ENCODE results near the gene TECPR2.
"Not testable (repeated sequence)": the region's sequence is repeated elsewhere in the genome, so short reads cannot be mapped to it uniquely, and the experiment has no call there.

The TECPR2 gene

DNA sequence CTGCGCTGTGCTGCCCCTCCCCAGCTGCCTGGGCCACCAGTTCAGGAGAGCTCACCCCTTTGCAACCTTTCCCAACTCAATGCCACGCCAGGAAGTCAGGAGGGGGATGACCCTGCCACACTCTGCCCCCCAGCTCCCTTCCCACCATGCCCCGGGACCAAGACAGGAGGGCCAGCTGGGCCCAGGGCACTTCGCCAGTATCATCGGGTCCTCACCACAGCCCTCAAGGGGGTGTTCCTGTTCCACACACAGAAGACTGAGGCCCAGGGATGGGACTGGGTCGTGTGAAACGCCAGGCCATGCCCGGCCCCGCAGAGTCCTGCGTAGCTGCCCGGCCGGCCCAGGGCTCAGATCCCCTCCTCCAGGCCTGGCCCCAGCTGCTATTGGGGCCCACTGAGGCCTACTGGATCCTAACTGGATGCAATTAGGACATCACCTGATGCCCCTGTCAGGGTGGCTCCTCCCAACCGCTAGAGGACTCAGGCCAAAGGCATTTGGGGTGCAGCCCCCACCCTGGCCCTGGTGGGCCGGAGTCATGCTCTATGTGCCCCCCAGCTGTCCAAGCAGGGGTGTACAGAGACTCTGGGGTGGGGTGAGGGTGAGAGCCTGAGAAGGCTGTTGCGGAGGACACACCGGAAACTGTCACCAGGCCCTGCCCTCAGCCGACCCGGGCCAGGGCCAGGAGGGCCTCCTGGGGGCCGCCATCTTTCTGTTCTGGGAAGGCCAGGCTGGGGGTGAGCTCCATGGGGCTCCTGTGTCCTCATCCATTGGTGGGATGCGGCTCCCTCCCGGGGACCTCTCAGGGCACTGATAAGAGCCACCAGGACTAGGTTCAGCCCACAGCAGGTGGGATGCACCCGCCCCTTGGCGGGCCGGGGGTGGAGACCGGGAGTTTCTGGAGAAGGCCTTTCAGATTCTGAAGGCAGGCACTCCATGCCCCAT lies 176.1 kb downstream of the TECPR2 start:
- TF ChIP-seq, protein P1, sequence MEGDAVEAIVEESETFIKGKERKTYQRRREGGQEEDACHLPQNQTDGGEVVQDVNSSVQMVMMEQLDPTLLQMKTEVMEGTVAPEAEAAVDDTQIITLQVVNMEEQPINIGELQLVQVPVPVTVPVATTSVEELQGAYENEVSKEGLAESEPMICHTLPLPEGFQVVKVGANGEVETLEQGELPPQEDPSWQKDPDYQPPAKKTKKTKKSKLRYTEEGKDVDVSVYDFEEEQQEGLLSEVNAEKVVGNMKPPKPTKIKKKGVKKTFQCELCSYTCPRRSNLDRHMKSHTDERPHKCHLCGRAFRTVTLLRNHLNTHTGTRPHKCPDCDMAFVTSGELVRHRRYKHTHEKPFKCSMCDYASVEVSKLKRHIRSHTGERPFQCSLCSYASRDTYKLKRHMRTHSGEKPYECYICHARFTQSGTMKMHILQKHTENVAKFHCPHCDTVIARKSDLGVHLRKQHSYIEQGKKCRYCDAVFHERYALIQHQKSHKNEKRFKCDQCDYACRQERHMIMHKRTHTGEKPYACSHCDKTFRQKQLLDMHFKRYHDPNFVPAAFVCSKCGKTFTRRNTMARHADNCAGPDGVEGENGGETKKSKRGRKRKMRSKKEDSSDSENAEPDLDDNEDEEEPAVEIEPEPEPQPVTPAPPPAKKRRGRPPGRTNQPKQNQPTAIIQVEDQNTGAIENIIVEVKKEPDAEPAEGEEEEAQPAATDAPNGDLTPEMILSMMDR (IDR thresholded peaks at IDR 0.05; ENCODE audit: low read depth, low read length) = no peak
- in situ Hi-C loops (cut with HindIII; ENCODE audit: low sequenced_read_pairs) = no loop called here
- no peak overlapping the region for H3K4me3 ChIP-seq (ENCODE audit: low read depth, low read length)
- no peak for DNase-seq (ENCODE audit: low read depth, low spot score)

DNA sequence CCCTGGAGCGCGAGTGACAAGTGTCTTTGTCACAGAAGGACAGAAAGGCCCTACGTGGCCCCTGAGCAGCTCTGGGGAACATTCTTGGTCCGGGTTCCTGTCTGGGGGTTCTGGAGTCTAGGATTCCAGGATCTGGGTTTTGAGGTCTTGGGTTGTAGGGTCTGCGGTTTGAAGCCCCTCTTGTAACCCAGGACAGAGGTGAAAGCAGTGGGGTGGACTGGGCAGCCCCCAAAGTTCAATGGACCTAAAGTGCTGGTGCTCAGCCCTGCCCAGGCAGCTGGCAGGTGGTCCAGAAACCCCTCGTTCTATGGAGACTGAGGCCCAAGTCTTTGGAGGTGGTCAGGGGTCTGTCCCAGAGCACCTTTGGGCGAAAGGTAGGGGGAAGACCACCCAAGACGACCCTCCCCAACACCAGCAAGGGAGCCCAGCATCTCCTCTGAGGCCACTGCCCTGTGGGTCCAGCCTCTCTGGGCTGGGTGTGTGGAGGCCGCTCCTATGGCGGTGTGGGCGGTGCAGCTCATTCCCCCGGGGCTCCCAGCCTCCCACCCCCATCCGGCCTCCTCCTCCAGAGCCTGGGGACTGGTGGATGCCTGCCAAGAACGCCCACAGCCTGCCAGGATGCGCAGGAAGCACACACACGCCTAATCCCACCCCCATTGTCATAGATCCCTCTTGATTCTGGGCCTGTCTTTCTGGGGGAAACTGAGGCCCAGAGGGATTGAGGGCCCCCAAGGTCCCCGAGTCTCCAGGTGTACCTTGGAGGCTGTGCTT lies 177.0 kb downstream of the TECPR2 start:
- peak; percentile 37 for DNase-seq (ENCODE audit: low read depth, low spot score)
- in situ Hi-C loops (cut with HindIII; ENCODE audit: low sequenced_read_pairs) = no loop called here
- no peak overlapping the region for H3K4me3 ChIP-seq (ENCODE audit: low read depth, low read length)
- TF ChIP-seq, protein P1 (IDR thresholded peaks at IDR 0.05; ENCODE audit: low read depth, low read length) = no peak

- DNase-seq (ENCODE audit: low read depth, low spot score) = no peak
- H3K4me3 ChIP-seq (ENCODE audit: low read depth, low read length) = no peak overlapping the region
- TF ChIP-seq, protein P1 (IDR thresholded peaks at IDR 0.05; ENCODE audit: low read depth, low read length) = no peak
- in situ Hi-C loops (cut with HindIII; ENCODE audit: low sequenced_read_pairs) = no loop called here
Observed at GRCh38 chr14:102540315-102541028, 177.7 kb downstream of the TECPR2 start.

DNA sequence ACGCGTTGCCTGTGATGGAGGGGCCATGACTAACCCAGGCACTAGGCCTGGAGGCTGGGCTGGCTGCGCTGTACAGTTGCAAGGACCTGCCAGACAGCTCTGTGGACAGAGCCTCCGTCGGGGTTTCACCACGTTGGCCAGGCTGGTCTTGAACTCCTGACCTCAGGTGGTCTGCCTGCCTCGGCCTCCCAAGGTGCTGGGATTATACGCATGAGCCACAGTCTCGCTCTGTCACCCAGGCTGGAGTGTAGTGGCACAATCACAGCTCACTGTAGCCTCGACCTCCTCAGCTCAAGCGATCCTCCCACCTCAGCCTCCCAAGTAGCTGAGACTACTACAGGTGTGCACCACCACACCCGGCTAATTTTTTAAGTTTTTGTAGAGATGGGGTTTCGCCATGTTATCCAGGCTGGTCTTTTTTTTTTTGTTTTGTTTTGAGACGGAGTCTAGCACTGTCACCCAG lies 178.3 kb downstream of the TECPR2 start:
- in situ Hi-C loops (cut with HindIII; ENCODE audit: low sequenced_read_pairs) = not testable (repeated sequence)

DNA sequence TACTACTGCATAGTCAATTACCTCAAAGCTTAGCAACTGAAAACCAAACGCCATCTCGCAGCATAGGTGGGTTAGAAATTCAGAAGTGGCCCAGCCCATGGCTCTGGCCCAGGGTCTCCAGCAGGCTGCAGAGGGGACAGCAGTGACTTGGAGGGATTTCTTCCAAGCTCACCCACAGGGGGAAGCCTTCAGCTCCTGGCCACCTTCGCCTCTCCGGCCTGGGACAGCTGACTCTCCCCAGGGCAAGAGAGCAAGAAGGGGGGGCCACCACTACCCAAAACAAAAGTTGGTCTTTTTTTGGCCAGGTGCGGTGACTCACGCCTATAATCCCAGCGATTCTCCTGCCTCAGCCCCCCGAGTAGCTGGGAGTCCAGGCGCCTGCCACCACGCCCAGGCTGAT lies 179.0 kb downstream of the TECPR2 start:
- H3K4me3 ChIP-seq (ENCODE audit: low read depth, low read length) = no peak overlapping the region
- in situ Hi-C loops (cut with HindIII; ENCODE audit: low sequenced_read_pairs) = no loop called here
- DNase-seq (ENCODE audit: low read depth, low spot score) = no peak
- TF ChIP-seq, protein P1 (IDR thresholded peaks at IDR 0.05; ENCODE audit: low read depth, low read length) = no peak

More for the DNA sequence above, 178.3 kb downstream of the TECPR2 start:
- H3K4me3 ChIP-seq (ENCODE audit: low read depth, low read length); DNase-seq (ENCODE audit: low read depth, low spot score): not testable (repeated sequence)

GRCh38 chr14:102544046-102544746 lies 181.5 kb downstream of the TECPR2 start:
- H3K4me3 ChIP-seq (ENCODE audit: low read depth, low read length) = no peak overlapping the region
- in situ Hi-C loops (cut with HindIII; ENCODE audit: low sequenced_read_pairs) = no loop called here
- DNase-seq (ENCODE audit: low read depth, low spot score) = no peak
- TF ChIP-seq, protein P1 (IDR thresholded peaks at IDR 0.05; ENCODE audit: low read depth, low read length) = no peak

Data from astrocyte of the spinal cord (primary cell).